Stimulated activated CD8-positive, alpha-beta memory T cell treated with anti-CD3 and anti-CD28 coated beads, Interleukin-12 subunit alpha, Interleukin-12 subunit beta, amount 100 ng/mL, for 24 hours (primary cell): ENCODE results near the gene ANTXR2.
"Not testable (repeated sequence)": the region's sequence is repeated elsewhere in the genome, so short reads cannot be mapped to it uniquely, and the experiment has no call there.

Experiments used
- DNase-seq: peaks from one replicate; pipeline ENCODE4 v3.0.0-alpha.2; 2020; ENCODE audit errors: extremely low read depth

ANTXR2 gene

DNA sequence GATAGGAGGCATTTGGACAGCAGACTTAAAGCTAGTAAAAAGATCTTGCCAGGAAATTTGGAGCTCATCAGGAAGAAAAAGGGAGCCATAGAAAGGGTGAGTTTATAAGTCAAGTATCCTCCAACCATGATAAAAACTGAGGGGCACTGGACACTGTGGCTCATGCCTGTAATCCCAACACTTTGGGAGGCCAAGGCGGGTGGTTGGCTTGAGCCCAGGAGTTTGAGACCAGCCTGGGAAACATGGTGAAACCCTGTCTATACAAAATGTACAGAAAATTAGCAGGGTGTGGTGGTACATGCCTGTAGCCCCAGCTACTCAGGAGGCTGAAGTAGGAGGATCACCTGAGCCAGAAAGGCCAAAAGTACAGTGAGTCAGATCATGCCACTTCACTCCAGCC, 48.7 kb downstream of the ANTXR2 start:
- DNase-seq = no peak

DNA sequence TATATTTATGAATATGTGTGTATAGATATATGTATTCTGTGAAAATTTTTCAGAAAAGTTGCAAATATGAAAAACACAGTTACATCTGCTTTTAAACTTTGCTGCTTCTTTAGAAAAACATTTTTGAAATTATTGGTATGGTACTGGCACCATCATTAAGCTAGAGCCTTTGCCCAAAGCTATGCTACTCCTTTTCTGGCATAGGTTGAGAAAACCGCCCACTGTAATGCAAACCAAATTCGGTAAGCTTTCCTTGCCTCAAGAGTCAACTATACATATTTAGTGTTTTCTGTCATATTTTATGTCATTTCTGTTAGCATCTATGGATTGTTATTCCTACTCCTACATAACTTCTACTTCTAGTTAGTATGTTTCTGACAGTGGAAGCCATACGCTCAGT, 50.7 kb downstream of the ANTXR2 start:
- no peak for DNase-seq

DNA sequence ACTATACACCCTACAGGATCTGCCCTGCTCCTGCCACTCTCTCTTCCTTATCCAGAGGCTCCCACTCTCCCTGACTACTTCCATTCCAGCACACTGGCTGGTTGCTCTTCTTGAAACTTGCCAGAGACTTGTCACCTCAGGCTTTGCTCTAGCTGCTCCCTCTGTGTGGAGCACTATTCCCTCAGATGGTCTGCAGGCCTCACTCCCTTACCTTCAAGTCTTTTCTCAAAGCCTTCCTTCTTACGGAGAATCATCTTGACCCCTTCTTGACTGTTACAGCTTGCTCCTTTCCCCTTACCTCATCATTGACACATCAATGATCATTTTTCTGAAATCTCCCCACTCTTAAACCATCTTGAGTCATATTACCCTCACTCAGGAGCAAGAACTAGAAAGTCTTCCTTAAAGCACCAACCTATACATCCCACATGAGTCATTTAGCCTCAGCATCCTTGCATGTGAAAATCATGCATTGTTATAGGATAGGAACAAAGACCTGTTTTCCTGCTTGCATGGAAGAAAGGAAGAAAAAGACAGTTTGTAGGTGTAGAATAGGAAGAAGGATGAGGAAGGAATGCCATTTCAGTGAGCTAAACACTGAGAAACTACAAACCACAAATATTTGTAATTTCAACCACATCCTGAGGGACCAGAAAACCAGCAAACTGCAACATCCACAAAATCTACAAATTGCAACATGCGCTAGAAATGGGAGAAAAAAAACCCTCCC, 55.7 kb downstream of the ANTXR2 start:
- no peak for DNase-seq

DNA sequence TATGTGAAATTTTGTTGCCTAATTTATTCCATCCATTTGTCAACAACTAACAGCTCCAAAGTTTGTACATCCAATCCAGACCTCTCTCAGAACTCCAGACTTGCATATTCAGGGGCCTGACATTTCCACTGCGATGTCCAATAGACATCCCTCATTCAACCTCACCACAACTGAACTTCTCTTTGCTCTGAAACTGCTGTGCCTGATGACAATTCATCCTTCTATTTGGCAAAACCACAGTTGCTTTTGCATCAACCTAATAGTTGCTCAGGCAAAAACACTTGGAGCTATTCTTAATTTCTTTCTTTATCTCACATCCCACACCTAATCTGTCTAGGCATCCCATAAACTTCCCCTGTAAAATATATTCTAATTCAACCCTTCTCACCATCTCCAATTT, 56.5 kb downstream of the ANTXR2 start:
- no peak for DNase-seq

DNA sequence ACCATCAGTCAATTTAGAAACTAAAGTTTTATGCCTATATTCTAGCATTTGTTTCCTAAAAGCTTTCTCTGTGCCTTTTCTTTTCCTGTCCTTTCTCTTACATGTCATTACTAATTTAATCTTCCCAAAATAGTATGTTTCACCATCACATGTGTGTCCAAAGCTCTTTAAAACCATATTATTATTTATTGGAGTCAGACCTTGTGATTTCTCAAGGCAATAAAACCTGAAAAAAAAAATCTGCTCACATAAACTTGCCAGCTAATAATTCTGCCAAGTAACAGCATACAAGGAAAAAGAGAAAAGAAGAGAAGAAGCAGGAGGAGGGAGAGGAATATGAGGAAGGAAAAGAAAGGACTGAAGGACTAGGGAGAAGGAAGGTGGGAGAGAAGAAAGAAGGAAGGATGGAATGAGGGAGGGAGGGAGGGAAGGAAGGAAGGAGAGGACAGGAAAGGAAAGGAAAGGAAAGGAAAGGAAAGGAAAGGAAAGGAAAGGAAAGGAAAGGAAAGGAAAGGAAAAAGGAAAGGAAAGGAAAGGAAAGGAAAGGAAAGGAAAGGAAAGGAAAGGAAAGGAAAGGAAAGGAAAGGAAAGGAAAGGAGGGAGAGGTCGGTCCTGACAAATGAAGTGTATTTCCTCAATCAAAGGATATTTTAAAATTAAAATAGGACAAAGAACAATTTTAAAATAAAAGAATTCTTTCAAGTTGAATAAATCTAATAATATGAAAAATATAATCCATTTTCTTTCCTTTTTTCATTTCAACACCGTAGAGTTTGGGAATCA, 57.4 kb downstream of the ANTXR2 start:
- no peak for DNase-seq

DNA sequence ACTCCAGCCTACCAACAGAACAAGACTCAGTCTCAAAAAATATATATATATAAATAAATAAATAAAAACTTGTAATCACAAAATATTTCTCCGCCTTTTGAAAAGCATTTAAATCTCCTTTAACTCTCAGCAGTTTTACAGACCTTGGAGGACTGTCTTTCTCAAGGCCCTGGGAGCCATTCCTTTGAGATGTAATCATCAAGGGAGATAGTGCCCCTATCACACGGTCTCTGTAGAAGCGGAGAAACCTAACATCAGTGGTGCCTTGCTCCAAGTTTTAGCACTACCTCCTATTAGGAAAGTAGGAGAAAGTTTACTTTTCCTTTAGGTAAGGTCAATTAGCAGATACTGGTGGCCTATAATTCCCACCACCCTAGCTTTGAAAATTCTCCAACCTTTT, 58.5 kb downstream of the ANTXR2 start:
- no peak for DNase-seq

DNA sequence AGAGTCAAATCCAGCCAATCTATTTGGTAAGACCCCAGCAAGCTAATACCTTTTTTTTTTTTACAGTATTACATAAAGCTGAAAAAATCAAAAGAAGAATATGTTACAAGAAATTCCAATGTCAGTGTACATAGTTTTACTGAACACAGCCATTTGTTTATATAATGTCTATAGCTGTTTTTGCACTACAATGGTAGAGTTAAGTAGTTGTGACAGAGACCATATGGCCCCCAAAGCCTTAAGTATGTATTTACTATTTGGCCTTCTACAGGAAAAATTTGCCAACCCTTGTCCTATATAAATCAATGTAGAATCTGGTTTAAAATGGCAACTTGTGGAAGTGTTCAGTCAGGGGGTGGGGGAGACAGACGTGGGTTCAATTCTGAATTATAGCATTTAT, 60.7 kb downstream of the ANTXR2 start:
- DNase-seq = no peak

DNA sequence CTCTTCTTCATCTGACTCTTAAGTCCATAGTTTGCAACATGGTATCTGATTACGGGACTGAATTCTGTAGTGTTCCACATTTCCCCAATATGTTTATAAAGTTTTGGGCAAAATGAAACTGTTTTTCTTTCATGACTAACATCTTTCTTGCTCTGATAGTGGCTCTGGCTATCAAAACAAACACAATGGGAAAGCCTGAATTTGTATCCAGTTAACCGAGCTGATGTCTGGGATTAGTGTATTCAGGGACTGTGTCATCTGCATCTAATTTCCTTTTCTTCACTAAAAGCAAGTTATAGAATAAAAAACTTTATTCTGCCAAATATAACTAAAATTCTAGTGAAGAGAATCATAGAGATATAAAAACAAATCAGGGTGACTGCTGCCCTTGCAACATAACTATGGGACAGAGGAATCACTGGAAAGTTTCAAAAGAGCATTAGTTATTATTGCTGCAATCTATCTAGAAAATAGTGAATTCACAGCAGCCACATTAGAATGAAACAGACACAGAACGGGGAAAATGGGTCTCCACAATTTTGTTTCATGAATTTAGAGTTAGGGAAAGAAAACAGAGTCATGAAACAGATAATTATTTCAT, 61.3 kb downstream of the ANTXR2 start:
- no peak for DNase-seq

DNA sequence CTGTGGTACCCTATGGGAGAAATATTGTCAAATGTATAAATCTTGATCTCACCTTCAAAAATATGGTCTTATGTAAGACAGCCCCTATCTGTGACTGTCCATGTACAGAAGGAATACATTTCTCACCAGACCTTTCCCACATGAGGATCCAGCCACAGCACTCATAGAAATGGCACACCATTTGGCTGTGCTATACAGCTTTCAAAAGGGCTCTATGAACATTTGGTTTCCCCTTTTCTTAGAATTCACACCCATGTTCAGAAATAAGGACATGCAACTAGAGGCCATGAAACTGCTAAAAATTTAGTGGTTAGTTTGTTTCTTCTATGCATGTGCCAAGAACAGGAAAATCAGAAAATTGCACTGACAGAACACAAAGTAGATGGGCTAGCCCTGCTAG, 62.7 kb downstream of the ANTXR2 start:
- no peak for DNase-seq

DNA sequence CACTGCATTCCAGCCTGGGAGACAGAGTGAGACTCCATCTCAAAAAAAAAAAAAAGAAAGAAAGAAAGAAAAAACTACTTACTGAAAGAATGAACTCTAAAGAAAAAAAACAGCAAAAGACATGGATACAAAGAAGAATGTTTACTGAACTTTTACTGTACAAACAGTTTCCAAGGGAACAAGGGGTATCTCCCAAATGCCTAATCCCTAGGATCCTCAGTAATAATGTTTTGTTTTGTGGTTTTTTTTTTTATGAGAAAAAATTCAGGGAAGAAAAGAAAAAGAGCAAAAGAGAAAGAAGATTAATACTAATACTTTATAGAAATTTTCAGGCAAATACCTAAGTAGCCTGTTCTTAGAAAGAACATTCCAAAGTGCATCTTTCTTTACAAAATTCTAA, 63.2 kb downstream of the ANTXR2 start:
- no peak for DNase-seq

DNA sequence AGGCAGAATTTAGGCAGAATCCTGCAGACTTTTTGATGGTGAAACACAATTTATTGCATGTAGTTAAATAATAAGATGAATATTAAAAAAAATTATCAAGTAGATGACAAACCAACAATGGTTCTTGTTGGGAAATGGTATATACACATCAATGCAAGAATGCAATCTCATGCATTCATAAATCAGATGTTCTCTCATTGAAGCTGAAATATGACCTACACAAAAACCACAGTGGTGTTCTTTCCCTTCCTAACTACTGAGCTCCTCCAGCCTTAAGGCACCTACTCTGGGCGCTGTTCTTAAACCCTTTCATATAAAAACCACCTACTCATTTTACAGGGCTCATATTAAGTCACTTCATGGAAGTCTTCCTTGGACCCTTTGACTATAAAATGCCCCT, 64.1 kb downstream of the ANTXR2 start:
- no peak for DNase-seq

DNA sequence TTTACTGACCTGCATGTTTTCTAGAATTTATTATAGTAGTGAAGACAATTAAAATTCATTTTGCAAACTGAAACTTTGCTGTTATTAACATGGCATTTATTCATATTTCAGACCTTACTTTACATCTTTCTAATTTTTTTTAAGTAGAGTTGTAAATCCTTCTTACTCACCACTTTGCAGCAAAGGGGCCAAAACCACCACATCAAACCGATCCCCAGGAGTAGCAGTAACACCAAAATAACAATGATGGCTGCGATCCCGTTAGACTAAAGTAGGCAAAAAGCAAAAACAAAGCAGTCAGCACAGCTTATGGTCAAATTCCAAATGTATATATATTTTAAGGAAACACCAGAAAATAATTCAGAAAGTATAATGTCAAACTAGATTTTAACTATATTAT, 64.7 kb downstream of the ANTXR2 start:
- DNase-seq = no peak

DNA sequence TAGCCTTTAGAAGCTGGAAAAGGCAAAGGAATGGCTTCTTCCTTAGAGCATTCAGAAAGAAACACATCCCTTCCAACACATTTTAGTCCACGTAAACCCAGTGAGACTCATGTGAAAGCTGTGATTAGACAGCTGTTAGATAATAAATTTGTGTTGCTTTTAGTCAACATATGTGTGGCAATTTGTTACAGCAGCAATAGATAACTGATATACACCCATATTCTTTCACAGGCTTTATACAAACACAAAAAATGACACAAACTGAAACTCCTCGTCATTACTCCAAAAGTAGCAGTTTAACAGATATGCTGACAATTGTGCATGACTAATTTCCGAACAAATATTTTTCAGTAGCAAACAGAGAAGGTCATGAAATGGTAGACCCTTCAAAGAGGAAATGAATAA, 65.3 kb downstream of the ANTXR2 start:
- no peak for DNase-seq

DNA sequence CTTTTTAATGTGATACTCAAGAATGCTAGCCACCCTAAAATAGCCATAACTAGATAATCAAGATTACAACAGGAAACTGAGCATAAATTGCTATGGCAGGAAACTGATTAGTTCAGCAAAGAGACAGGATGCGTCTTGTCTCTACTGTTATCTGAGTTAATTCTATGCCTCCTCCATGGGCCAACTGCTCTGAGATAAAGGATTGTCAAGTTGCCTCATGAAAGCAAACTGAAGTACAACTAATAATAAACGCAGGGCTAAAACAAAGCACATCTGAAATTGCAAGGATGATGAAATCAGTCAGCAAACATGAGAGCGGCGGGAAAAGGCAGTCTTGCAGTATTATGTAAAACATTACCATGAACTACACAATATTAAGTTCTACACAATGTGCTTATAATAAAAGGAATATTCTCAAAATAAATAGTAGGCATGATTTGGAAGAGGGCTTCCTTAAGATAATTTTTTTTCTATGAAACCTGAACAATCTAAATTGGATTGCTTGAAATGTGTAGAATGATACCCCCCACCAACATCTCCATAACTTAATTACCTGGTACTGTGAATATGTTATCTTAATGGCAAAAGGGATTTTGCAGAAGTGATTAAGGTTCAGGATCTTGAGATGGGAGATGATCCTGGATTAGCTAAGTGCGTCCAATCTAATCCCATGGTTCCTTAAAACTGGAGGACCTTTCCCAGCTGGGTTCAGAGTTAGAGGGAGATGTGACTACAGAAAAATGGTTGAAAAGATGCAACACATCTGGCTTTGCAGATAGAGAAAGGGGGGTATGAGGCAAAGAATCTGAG, 65.9 kb downstream of the ANTXR2 start:
- no peak for DNase-seq

DNA sequence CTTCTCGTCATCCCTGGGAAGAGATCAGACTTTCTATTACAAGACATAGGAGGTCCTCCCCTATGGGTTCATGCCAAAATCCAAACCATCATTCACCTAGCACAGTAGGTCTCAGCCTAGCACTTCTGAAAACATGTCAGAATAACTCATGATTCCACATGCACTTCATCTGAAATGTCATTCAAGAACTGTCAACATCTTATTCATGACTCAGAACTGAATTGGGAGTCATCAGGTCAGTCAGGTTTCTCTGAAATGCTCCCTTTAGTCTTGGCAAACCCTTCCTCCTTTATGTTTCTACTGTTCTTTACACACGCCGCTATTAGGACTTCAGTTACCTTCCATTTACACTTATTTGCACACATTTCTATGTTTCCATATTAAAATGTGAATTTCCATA, 67.2 kb downstream of the ANTXR2 start:
- DNase-seq = no peak

DNA sequence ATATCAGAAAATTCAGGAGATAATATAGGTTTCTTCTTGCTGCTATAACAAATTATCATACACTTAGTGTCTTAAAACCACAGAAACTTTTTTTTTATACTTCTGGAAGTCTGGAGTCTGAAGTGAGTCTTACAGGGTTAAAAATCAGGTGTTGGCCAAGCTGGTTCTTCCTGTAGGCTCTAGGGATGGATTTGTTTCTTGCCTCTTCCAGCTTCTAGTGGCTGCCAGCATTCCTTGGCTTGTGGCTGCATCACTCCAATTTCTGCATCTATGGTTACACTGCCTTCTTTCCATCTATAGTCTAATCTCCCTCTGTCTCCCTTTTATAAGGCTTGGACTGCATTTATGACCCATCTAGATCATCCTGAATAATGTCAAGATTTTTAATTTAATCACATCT, 68.7 kb downstream of the ANTXR2 start:
- no peak for DNase-seq

DNA sequence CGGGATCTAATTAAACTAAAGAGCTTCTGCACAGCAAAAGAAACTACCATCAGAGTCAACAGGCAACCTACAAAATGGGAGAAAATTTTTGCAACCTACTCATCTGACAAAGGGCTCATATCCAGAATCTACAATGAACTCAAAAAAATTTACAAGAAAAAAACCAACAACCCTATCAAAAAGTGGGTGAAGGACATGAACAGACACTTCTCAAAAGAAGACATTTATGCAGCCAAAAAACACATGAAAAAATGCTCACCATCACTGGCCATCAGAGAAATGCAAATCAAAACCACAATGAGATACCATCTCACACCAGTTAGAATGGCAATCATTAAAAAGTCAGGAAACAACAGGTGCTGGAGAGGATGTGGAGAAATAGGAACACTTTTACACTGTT, 70.5 kb downstream of the ANTXR2 start:
- DNase-seq = not testable (repeated sequence)

DNA sequence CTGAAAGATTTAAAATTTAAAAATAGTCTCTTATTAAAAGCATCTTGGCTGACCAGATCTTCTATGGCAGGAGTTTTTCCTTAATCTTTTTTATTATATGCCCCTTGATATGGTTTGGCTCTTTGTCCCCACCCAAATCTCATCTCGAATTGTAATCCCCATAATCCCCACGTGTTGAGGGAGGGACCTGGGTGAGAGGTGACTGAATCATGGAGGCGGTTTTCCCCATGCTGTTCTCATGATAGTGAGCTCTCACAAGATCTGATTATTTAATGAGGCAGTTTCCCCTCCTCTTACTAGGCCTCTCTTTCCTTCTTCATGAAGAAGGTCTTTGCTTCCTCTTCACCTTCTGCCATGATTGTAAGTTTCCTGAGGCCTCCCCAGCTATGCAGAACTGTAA, 74.0 kb downstream of the ANTXR2 start:
- not testable (repeated sequence) for DNase-seq

DNA sequence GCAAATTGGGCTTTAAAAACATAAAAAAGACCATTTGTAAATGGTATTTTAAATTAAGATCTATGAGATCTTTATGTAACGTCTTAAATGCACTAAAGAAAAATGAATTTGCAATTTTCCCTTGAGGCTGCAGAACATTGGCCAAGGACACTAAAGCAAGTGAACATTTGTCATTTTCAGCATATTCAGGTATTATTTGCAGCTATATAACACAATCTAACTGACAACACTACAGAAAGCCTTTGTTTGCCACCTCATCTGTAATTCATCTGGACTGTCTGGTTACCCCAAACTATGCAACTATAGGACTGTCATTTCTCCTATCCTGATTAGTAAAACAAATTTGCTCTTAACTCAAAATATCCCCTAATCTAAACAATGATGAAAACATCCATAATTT, 74.8 kb downstream of the ANTXR2 start:
- DNase-seq = no peak

DNA sequence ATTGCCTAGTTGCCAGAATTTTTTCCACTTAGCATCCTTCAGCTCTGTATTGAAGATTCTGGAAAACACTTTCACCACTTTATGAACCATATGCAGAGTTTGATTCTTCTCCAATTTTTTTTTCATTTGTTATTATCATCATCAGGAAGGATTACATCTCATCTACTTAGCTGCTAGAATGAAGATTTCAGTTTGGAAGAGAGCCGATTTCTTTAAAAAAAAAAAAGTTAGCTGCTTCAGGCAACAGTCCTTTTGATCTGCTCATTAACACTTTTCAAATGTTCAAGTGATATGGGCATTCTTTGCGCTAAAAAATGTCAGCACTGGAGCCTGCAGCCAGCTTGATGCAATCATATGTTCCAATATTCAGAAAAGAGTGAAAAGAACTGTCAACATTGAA, 76.2 kb downstream of the ANTXR2 start:
- no peak for DNase-seq

DNA sequence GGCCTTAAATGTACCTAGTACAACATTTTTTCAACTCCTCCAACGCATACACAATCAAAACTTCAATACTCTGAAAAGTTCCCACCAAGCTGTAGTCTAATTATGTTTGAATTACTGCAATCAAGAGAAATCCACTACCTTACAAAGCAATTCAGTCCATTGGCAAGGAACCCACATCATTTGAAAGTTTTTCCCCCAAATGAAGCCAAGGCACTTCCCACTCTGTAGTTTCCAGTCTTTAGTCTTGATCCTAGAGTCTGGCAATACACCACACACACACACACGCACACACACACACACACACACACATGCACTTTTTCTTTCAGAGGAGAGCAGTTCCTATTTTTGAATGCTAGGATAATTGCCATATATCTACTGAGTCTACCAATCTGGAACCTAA, 79.6 kb downstream of the ANTXR2 start:
- no peak for DNase-seq

DNA sequence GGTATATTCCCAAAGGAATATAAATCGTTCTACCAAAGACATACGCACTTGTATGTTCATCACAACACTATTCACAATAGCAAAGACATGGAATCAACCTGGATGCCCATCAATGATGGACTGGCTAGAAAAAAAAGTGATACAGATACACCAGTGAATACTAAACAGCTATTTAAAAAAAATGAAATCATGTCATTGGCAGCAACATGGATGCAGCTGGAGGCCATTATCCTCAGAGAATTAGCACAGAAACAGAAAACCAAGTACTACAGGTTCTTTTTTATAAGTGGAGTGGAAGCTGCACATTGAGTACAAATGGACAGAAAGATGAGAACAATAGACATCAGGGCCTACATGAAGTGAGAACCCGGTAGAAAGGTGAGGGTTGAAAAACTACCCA, 81.4 kb downstream of the ANTXR2 start:
- DNase-seq = no peak
